IgD-negative memory B cell (primary cell): Measurements from ENCODE around the gene SRCAP. TPM values are rescaled to one million over a fixed set of nuclear protein-coding genes. Genes with fewer than 3 reads are reported as not detected.

Experiments
- H3K27ac Mint-ChIP-seq, 3 donors: one replicate each; pipeline ENCODE4 v1.8.0; 2020 to 2022; ENCODE audit warnings: mild to moderate bottlenecking in 3 of 3, mixed read lengths in 3 of 3, moderate library complexity in 1 of 3
- H3K27me3 Mint-ChIP-seq: one replicate; pipeline ENCODE4 v1.8.0; 2021; ENCODE audit warnings: mixed read lengths
- H3K36me3 Mint-ChIP-seq: one replicate; pipeline ENCODE4 v1.8.0; 2020; ENCODE audit warnings: mild to moderate bottlenecking, mixed read lengths
- H3K4me1 Mint-ChIP-seq, 3 donors: one replicate each; pipeline ENCODE4 v1.8.0; 2020 to 2022; ENCODE audit warnings: mixed read lengths in 3 of 3, mild to moderate bottlenecking in 1 of 3
- H3K4me3 Mint-ChIP-seq, 4 donors: one replicate each; pipeline ENCODE4 v1.8.0; 2020 to 2022; ENCODE audit warnings: mild to moderate bottlenecking in 4 of 4, mixed read lengths in 4 of 4, moderate library complexity in 3 of 4
- H3K9me3 Mint-ChIP-seq, 3 donors: one replicate each; pipeline ENCODE4 v1.8.0; 2020 to 2021; ENCODE audit warnings: mixed read lengths in 3 of 3, mild to moderate bottlenecking in 1 of 3
- polyA plus RNA-seq: library from polyadenylated mRNA; unstranded; fragments of 300-500 nt; fragmentation: Illumina TruSeq; gene quantifications from one replicate; pipeline ENCODE4 v1.2.3, GENCODE V29; 2021

SRCAP gene
- polyA plus RNA-seq, 1 donor from 2014 or later = 32.6 TPM

DNA sequence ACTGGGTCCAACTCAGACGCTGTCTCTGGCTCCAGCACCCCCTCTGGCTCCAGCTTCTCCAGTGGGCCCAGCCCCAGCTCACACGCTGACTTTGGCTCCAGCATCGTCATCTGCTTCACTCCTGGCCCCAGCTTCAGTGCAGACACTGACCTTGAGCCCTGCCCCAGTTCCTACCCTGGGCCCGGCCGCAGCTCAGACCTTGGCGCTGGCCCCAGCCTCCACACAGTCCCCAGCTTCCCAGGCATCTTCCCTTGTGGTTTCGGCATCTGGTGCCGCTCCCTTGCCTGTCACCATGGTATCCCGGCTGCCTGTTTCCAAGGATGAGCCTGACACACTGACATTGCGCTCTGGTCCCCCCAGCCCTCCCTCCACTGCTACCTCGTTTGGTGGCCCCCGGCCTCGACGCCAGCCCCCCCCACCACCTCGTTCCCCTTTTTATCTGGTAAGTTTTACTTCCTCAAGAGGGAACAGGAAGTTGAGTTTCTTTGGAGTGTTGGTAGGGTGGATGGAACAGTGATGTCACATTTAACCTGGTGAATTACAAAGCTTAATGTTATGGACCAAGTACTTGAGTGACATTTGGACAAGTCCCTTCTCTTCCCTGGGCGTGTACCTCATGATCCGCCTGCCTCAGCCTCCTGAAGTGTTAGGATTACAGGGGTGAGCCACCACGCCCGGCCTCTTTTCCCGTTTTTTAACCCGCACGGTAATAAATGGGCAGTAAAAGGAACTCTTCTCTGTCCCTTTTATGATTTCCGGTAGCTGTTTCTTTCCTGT, 25.9 kb downstream of the SRCAP start:
- Mint-ChIP-seq H3K4me1 (peaks cover 5 to 14% (median 5%) of the 10 kb centered on the region in 3 donors), H3K27ac (peak overlapping the region in 1 of 3 donors; percentile 76), H3K9me3 (no peaks in the 10 kb centered on the region), H3K36me3 (peaks cover 5% of the 10 kb centered on the region), H3K27me3 (no peaks in the 10 kb centered on the region), H3K4me3 (no peak overlapping the region)

DNA sequence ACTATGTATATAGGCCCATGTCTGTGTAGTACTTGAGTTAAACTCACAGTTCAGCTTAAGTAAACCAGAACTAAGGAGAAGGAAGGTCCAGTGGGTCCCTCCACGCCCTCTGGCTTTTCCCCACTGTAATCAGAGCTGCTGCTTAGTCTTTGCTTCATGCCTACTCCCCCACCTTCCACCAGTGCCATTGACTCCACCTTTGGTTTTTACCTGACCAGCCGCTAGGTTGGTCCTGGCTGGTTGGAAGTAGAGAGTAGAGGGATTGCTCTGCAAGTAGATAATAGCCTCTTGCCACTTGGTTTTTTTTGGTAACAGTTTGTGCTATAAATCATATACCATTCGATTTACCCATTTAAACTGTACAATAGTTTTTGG, 26.4 kb downstream of the SRCAP start:
- Mint-ChIP-seq H3K27ac (peak overlapping the region in 1 of 3 donors; percentile 46), H3K4me1 (peaks cover 5 to 11% (median 5%) of the 10 kb centered on the region in 3 donors), H3K27me3 (no peaks in the 10 kb centered on the region), H3K9me3 (no peaks in the 10 kb centered on the region), H3K36me3 (peaks cover 5% of the 10 kb centered on the region), H3K4me3 (no peak overlapping the region)

DNA sequence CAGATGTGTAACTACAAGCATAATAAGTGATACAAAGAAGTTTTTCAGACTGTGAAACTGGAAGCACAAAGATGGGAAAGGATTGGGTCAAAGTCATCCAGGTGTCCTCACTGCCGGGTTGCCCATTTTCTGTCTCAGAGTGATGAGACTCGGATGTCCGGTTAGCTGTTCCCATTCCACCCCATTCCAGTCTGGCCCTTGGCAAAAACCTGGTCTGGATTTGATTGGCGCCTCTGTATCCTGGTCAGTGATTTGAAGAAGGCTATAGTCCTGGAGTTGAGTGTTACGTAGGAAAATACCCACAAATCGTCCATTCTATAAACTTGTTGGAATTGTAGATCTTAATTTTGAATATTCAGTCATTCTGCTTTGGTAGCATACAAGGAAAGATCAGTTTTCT, 29.4 kb downstream of the SRCAP start:
- Mint-ChIP-seq H3K4me3 (no peak overlapping the region), H3K27ac (no peak overlapping the region), H3K4me1 (peaks cover 2 to 11% (median 5%) of the 10 kb centered on the region in 3 donors), H3K36me3 (peaks cover 9% of the 10 kb centered on the region), H3K9me3 (no peaks in the 10 kb centered on the region), H3K27me3 (no peaks in the 10 kb centered on the region)

DNA sequence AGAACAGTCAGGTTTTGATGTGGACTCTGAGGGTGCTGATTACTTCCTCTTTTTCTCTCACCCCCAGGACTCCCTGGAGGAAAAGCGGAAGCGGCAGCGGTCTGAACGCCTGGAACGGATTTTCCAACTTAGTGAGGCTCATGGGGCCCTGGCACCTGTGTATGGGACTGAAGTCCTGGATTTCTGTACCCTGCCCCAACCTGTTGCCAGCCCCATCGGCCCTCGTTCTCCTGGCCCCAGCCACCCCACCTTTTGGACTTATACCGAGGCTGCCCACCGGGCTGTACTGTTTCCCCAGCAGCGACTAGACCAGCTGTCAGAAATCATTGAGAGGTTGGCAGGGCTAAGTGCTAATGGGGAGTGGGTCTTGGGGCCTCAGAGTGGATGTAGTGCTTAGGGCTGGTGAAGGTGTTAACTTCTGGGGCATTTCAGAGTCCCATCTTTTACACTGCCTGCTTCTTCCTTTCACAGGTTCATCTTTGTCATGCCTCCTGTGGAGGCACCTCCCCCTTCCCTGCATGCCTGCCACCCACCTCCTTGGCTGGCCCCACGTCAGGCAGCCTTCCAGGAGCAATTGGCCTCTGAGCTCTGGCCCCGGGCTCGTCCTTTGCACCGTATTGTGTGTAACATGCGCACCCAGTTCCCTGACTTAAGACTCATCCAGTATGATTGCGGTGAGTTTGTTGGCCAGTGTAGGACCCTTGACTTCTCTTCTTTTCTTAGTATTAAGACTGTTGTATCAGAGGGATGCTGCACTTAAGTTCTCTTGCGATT, 30.1 kb downstream of the SRCAP start:
- H3K27ac Mint-ChIP-seq = peak overlapping the region in 1 of 3 donors; percentile 71
- H3K36me3 Mint-ChIP-seq = peaks cover 9% of the 10 kb centered on the region
- H3K4me3 Mint-ChIP-seq = peak overlapping the region in 1 of 4 donors; percentile 22
- H3K9me3 Mint-ChIP-seq = no peaks in the 10 kb centered on the region
- no peaks in the 10 kb centered on the region for H3K27me3 Mint-ChIP-seq
- peaks cover 2 to 11% (median 5%) of the 10 kb centered on the region in 3 donors for H3K4me1 Mint-ChIP-seq

DNA sequence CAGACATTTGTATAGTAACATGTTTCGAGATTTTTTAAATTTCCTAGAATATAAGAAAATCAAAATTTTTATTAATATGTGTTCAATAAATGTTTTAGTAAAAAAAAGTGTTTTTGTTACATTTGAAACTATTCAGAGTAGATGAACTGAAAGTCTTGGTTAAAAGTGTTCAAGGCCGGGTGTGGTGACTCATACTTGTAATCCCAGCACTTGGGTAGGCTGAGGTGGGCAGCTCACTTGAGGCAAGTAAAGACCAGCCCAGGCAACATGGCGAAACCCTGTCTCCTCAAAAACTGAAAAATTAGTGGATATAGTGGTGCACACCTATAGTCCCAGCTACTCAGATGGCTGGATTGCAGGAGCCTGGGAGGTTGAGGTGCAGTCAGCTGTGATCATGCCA, 32.4 kb downstream of the SRCAP start:
- H3K27ac Mint-ChIP-seq = no peak overlapping the region
- H3K36me3 Mint-ChIP-seq = peaks cover 7% of the 10 kb centered on the region

DNA sequence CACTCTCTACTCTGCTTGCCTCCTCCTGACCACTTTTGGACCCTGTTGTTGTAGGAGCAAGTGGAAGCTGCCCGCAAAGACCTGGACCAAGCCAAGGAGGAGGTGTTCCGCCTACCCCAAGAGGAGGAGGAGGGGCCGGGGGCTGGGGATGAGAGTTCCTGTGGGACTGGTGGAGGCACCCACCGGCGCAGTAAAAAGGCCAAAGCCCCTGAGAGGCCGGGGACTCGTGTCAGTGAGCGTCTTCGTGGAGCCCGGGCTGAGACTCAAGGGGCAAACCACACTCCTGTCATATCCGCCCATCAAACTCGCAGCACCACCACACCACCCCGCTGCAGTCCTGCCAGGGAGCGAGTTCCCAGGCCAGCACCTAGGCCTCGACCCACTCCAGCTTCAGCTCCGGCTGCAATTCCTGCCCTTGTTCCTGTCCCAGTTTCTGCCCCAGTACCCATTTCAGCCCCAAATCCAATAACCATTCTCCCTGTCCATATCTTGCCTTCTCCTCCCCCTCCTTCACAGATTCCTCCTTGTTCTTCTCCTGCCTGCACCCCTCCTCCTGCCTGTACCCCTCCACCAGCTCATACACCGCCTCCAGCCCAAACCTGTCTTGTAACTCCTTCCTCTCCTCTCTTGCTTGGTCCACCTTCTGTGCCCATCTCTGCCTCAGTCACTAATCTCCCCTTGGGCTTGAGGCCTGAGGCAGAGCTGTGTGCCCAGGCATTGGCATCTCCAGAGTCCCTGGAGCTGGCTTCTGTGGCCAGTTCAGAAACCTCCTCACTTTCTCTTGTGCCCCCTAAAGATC, 38.2 kb downstream of the SRCAP start:
- Mint-ChIP-seq H3K27ac (peak overlapping the region in 1 of 3 donors; percentile 77), H3K4me3 (peak overlapping the region in 1 of 4 donors; percentile 65), H3K4me1 (peaks cover 0 to 5% (median 3%) of the 10 kb centered on the region in 3 donors), H3K36me3 (peaks cover 6% of the 10 kb centered on the region), H3K27me3 (no peaks in the 10 kb centered on the region), H3K9me3 (no peaks in the 10 kb centered on the region)

More for the DNA sequence above, 32.4 kb downstream of the SRCAP start:
- no peaks in the 10 kb centered on the region for H3K9me3 Mint-ChIP-seq
- peaks cover 0 to 2% (median 0%) of the 10 kb centered on the region in 3 donors for H3K4me1 Mint-ChIP-seq
- no peak overlapping the region for H3K4me3 Mint-ChIP-seq
- H3K27me3 Mint-ChIP-seq = no peaks in the 10 kb centered on the region

DNA sequence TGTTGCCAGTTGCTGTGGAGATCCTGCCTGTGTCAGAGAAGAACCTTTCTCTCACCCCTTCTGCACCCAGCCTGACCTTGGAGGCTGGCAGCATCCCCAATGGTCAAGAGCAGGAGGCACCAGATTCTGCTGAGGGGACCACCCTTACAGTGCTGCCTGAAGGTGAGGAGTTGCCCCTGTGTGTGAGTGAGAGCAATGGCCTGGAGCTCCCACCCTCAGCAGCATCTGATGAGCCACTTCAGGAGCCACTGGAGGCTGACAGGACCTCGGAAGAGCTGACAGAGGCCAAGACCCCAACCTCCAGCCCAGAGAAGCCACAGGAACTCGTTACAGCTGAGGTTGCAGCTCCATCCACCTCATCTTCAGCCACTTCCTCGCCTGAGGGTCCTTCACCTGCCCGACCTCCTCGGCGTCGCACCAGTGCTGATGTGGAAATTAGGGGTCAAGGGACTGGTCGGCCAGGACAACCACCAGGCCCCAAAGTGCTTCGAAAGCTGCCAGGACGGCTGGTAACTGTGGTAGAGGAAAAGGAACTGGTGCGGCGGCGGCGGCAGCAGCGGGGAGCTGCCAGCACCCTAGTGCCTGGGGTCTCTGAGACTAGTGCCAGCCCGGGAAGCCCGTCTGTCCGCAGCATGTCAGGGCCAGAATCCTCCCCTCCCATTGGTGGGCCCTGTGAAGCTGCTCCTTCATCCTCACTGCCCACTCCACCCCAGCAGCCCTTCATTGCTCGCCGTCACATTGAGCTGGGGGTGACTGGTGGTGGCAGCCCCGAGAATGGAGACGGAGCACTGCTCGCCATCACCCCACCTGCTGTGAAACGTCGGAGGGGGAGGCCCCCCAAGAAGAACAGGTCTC, 39.0 kb downstream of the SRCAP start:
- Mint-ChIP-seq H3K9me3 (no peaks in the 10 kb centered on the region), H3K27ac (peak overlapping the region in 1 of 3 donors; percentile 77), H3K4me1 (peaks cover 0 to 5% (median 3%) of the 10 kb centered on the region in 3 donors), H3K27me3 (no peaks in the 10 kb centered on the region), H3K36me3 (peaks cover 5% of the 10 kb centered on the region), H3K4me3 (no peak overlapping the region)

DNA sequence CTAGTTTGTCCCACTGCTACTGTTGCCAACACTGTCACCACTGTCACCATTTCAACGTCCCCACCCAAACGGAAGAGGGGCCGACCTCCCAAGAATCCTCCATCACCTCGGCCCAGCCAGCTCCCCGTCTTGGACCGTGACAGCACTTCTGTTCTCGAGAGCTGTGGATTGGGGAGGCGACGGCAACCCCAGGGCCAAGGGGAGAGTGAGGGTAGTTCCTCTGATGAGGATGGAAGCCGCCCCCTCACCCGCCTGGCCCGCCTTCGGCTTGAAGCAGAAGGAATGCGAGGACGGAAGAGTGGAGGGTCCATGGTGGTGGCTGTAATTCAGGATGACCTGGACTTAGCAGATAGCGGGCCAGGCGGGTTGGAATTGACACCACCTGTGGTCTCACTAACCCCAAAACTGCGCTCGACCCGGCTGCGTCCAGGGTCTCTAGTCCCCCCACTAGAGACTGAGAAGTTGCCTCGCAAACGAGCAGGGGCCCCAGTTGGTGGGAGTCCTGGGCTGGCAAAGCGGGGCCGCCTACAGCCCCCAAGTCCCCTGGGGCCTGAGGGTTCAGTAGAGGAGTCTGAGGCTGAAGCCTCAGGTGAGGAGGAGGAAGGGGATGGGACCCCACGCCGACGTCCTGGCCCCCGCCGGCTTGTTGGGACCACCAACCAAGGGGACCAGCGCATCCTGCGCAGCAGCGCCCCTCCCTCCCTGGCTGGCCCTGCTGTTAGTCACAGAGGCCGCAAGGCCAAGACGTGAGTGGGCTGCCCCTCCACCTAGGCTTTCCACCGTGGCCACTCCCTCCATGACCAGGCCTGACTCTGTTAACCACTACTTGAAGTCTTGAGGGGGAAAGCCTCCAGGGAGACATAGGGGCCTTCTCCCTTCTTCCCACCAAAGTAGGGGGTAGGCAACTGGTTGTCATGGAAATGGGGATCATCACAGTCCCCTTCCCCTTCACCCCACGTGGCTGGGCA, 40.3 kb downstream of the SRCAP start:
- H3K27me3 Mint-ChIP-seq = no peaks in the 10 kb centered on the region
- H3K9me3 Mint-ChIP-seq = no peaks in the 10 kb centered on the region
- H3K4me3 Mint-ChIP-seq = no peak overlapping the region
- peaks cover 3% of the 10 kb centered on the region for H3K36me3 Mint-ChIP-seq
- no peak overlapping the region for H3K27ac Mint-ChIP-seq
- peaks cover 0 to 5% (median 3%) of the 10 kb centered on the region in 3 donors for H3K4me1 Mint-ChIP-seq

DNA sequence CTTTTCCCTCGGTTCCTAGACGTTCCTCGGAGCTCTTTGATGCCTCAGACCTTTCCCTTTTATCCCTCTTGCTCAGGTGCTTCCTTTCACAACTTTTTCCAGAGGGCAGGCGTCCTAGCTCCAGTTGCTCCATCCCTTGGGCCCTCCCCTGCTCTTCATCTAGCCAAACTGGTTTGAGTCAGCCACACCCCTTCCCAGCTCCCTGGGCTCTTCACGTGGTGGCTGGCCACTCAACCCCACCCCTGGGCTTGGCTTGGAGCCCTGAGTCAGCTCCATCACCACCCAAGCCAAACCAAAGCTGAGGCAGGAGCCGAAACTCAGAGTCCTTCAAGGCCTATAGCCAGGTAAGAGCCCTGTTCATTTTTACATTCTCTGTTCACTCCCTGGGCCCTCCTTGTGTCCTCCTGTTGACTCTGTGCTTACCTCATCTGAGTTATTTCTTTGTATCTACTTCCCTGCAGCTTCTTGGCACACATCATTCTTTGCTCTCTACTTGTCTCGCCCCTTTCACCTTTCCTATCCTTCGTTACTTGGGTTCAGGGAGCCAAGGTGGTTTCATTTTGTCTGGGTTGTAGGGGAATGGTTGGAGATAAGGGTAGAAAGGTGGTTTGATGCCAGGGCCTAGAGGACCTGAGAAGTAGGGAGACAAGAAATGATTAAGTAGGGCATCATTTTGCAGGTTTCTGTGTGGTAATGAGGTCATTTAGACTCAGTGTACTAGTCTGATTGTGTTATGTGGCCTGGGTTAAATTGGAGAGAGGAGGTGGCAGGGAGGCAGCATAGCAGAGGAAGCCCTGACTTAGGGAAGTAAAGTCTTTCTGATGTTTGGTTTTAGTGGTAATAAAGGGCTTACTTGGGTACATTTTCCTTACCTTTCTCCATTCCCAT, 41.6 kb downstream of the SRCAP start:
- Mint-ChIP-seq H3K9me3 (no peaks in the 10 kb centered on the region), H3K27me3 (no peaks in the 10 kb centered on the region), H3K4me3 (peak overlapping the region in 1 of 4 donors; percentile 71), H3K4me1 (peaks cover 0 to 5% (median 3%) of the 10 kb centered on the region in 3 donors), H3K36me3 (peaks cover 3% of the 10 kb centered on the region), H3K27ac (peak overlapping the region in 2 of 3 donors; percentile 26 to 42)

DNA sequence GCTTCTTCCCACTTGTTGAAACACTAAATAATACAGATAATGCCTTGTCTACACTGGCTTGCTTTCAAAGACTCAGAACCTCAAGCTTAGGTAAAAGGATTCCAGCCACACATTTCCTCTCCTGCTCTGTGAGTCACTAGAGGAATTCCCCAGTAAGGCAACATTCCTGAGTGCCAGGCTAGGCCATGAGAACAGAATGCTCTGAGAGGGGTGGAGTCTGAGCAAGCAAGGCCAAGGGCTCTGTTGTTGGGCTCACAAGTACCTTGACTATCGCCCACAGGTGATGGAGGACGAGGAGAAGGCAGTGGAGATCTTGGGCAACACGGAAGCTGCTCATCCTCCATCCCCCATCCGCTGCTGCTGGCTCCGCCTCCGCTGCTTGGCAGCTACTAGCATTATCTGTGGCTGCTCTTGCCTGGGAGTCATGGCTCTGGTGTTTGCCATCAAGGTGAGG, 42.5 kb downstream of the SRCAP start:
- Mint-ChIP-seq H3K36me3 (peaks cover 3% of the 10 kb centered on the region), H3K4me1 (peaks cover 0 to 5% (median 3%) of the 10 kb centered on the region in 3 donors), H3K27me3 (no peaks in the 10 kb centered on the region), H3K4me3 (peak overlapping the region in 1 of 4 donors; percentile 8), H3K9me3 (no peaks in the 10 kb centered on the region), H3K27ac (no peak overlapping the region)

DNA sequence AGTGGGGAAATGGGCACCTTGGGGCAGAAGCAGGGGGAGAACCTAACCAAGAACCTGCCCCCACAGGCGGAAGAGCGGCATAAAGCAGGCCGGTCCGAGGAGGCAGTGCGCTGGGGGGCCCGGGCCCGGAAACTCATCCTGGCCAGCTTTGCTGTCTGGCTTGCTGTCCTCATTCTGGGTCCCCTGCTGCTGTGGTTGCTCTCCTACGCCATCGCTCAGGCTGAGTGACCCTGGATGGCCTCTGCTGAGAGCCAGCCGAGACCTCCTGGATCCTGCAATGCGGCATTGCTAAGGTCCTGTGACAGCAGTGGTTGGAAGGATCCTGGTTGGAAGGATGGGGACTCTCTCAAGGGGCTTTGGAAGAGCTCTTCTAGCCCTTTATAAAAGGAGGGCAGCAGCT, 44.7 kb downstream of the SRCAP start:
- no peaks in the 10 kb centered on the region for H3K9me3 Mint-ChIP-seq
- no peak overlapping the region for H3K27ac Mint-ChIP-seq
- H3K27me3 Mint-ChIP-seq = no peaks in the 10 kb centered on the region
- peaks cover 4 to 13% (median 10%) of the 10 kb centered on the region in 3 donors for H3K4me1 Mint-ChIP-seq
- peaks cover 3% of the 10 kb centered on the region for H3K36me3 Mint-ChIP-seq
- H3K4me3 Mint-ChIP-seq = peak overlapping the region in 1 of 4 donors; percentile 51

DNA sequence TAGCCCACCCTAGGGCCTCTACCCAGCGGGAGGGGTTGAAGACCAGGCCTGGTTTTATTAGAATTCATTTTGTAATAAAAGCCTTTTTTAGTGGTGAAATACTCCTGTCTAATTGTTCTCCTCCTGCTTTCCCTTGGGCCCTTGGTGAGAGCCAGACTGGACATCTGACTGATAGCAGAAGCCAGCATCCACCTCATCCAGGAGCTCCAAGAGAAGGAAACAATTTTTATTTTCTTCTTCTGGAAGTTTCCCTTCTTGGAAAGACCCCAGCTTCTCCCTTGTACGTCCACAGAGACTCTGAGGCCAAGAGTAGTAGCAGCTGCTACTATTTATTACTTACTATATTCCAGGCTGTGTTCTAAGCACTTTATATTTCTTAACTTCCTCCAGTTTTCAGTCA, 45.2 kb downstream of the SRCAP start:
- Mint-ChIP-seq H3K27me3 (no peaks in the 10 kb centered on the region), H3K4me1 (peaks cover 7 to 14% (median 10%) of the 10 kb centered on the region in 3 donors), H3K9me3 (no peaks in the 10 kb centered on the region), H3K36me3 (peaks cover 3% of the 10 kb centered on the region), H3K27ac (peak overlapping the region in 1 of 3 donors; percentile 46), H3K4me3 (peak overlapping the region in 1 of 4 donors; percentile 68)
